NCI-H2171 (cell line): ENCODE data around the gene SOCS3.
A peak's percentile ranks its signal among the peaks of the same experiment; 100 is the strongest.

ENCODE experiments used
- DNase-seq: peaks from one replicate; lab custom pipeline; 2025; lab: John Stamatoyannopoulos, UW

The SOCS3 gene

DNA sequence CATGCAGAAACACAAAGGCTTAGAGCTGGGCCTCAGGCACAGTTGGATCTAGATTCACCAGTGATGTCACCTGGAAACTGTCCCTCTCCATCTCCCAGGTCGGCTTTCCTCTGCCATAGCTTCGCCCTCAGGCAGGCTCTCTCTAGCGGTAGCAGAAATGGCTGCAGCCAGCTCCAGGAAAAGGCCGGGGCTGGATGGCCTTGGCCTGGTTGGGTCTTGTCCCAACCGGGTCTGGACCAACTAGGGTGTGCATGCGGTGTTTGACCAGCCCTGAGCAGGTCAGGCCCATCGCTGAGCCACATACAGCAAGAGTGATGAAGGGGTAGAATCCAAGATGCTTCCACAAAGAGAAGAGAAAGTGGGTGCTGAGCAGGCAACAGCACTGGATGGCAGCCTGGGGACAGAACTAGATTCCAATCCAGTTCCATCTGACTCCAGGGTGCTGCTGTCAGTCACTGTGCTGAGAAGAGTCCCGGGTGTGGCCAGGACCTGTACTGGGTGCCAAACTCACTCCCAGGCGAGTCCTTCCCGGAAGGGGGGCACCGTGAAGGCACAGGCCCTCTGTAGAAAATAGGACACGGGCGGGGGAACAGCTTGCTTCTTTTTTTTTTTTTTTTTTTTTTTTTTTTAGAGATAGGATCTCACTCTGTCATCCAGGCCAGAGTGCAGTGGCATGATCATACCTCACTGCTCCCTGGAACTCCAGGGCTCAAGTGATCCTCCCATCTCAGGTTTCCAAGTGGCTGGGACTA lies 51.8 kb downstream of the SOCS3 start:
- peak; percentile 44 for DNase-seq

DNA sequence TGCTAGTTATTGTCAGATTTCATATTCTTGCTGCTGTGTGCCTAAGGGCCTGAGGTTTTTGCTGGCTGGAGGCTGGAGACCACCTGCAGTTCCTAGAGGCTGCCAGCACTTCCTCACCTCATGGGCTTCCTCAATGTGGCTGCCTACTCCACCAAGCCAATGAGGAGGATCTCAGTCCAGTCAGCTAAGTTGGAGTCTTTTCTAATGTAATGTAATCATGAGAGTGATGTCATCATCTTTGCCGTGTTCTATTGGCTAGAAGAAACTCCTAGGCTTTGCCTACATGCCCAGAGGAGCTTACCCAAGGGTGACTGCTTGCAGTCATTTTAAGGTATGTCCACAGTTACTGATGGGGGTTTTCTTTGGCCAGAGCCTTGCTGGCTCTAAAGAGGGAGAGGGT lies 53.0 kb downstream of the SOCS3 start:
- DNase-seq, result no peak
